Activated CD4-positive, alpha-beta T cell treated with anti-CD3 and anti-CD28 coated beads, Interleukin-2, amount 10 ng/mL, durations not matched to agents 7 days and 5 days (primary cell): ENCODE measurements around the gene ZMIZ1. TPM values are rescaled to one million over a fixed set of nuclear protein-coding genes. Genes with fewer than 3 reads are reported as not detected.
A peak's percentile ranks its signal among the peaks of the same experiment; 100 is the strongest.

Experiments
- CTCF ChIA-PET: fragments of 350-600 bp; sonication (Branson Sonifier 250); formaldehyde crosslinking; loops from one replicate; lab custom pipeline; 2021; ENCODE audit warnings: antibody characterized with exemption; lab: Charles Lee
- POLR2A ChIA-PET: fragments of 350-600 bp; sonication (Branson Sonifier 250); formaldehyde crosslinking; loops from one replicate; lab custom pipeline; 2021; ENCODE audit warnings: antibody characterized with exemption; lab: Charles Lee
- DNase-seq: peaks from one replicate; pipeline ENCODE4 v3.0.0-alpha.2; 2020
- H3K27ac Mint-ChIP-seq: one replicate; pipeline ENCODE4 v1.8.0; 2021; ENCODE audit warnings: mild to moderate bottlenecking, moderate library complexity, mixed read lengths
- H3K27me3 Mint-ChIP-seq: one replicate; pipeline ENCODE4 v1.8.0; 2021; ENCODE audit warnings: mixed read lengths
- H3K36me3 Mint-ChIP-seq: one replicate; pipeline ENCODE4 v1.8.0; 2021; ENCODE audit warnings: low read depth, mixed read lengths
- H3K4me1 Mint-ChIP-seq: one replicate; pipeline ENCODE4 v1.8.0; 2021; ENCODE audit warnings: mixed read lengths
- H3K4me3 Mint-ChIP-seq: one replicate; pipeline ENCODE4 v1.8.0; 2021; ENCODE audit warnings: mild to moderate bottlenecking, moderate library complexity, mixed read lengths
- H3K9me3 Mint-ChIP-seq: one replicate; pipeline ENCODE4 v1.8.0; 2021; ENCODE audit warnings: mixed read lengths
- total RNA-seq, 2 experiments: library from RNA; stranded (reverse); gene quantifications; one replicate each; pipeline ENCODE4 v1.2.3, GENCODE V29; 2021

Gene ZMIZ1
- total RNA-seq, 2 experiments from 2014 or later: 27.8 to 31.5 TPM

GRCh38 chr10:79190740-79191261, 122.0 kb downstream of the ZMIZ1 start:
- ChIA-PET POLR2A (no interaction called here), CTCF (interaction anchor here (0.6 to 2.0 kb wide), 3 partner anchors 16 to 271 kb away, joined by 3 to 6 read pairs (median 4); no protein-coding TSS in a partner anchor)
- peaks cover 2% of the 10 kb centered on the region for H3K4me1 Mint-ChIP-seq
- no peaks in the 10 kb centered on the region for H3K27me3 Mint-ChIP-seq
- H3K36me3 Mint-ChIP-seq: no peaks in the 10 kb centered on the region
- no peak overlapping the region for H3K4me3 Mint-ChIP-seq
- no peak for DNase-seq
- no peaks in the 10 kb centered on the region for H3K9me3 Mint-ChIP-seq
- H3K27ac Mint-ChIP-seq: no peak overlapping the region

- POLR2A ChIA-PET: no interaction called here
- Mint-ChIP-seq H3K4me3 (no peak overlapping the region), H3K9me3 (no peaks in the 10 kb centered on the region), H3K27ac (no peak overlapping the region), H3K27me3 (no peaks in the 10 kb centered on the region), H3K4me1 (peaks cover 2% of the 10 kb centered on the region), H3K36me3 (no peaks in the 10 kb centered on the region)
- DNase-seq: no peak
- CTCF ChIA-PET: interaction anchor here (2.0 kb wide), 1 partner anchor 18 kb away, joined by 6 read pairs; no protein-coding TSS in a partner anchor
These were observed 123.3 kb downstream of the ZMIZ1 start for GRCh38 chr10:79191951-79192676.

GRCh38 chr10:79192677-79193003, 123.9 kb downstream of the ZMIZ1 start:
- POLR2A ChIA-PET: no interaction called here
- H3K27ac Mint-ChIP-seq: no peak overlapping the region
- H3K27me3 Mint-ChIP-seq: no peaks in the 10 kb centered on the region
- CTCF ChIA-PET: interaction anchor here (2.0 kb wide), 1 partner anchor 18 kb away, joined by 6 read pairs; no protein-coding TSS in a partner anchor
- no peak for DNase-seq
- H3K36me3 Mint-ChIP-seq: no peaks in the 10 kb centered on the region
- peaks cover 2% of the 10 kb centered on the region for H3K4me1 Mint-ChIP-seq
- no peaks in the 10 kb centered on the region for H3K9me3 Mint-ChIP-seq
- H3K4me3 Mint-ChIP-seq: no peak overlapping the region

- no peaks in the 10 kb centered on the region for H3K27me3 Mint-ChIP-seq
- POLR2A ChIA-PET: no interaction called here
- H3K27ac Mint-ChIP-seq: no peak overlapping the region
- CTCF ChIA-PET: interaction anchor here (1.0 to 2.6 kb wide), 5 partner anchors 11 to 1147 kb away, joined by 3 to 17 read pairs (median 6); no protein-coding TSS in a partner anchor
- no peaks in the 10 kb centered on the region for H3K36me3 Mint-ChIP-seq
- DNase-seq: no peak
- no peaks in the 10 kb centered on the region for H3K9me3 Mint-ChIP-seq
- H3K4me1 Mint-ChIP-seq: peaks cover 2% of the 10 kb centered on the region
- H3K4me3 Mint-ChIP-seq: no peak overlapping the region
These were observed 125.1 kb downstream of the ZMIZ1 start for GRCh38 chr10:79193694-79194382.

GRCh38 chr10:79195091-79195923, 126.5 kb downstream of the ZMIZ1 start:
- Mint-ChIP-seq H3K9me3 (no peaks in the 10 kb centered on the region), H3K27ac (no peak overlapping the region), H3K27me3 (no peaks in the 10 kb centered on the region), H3K4me1 (peaks cover 2% of the 10 kb centered on the region), H3K4me3 (no peak overlapping the region), H3K36me3 (no peaks in the 10 kb centered on the region)
- DNase-seq: peak; percentile 76
- ChIA-PET POLR2A (no interaction called here), CTCF (interaction anchor here (0.6 to 2.8 kb wide), 37 partner anchors 8 to 1148 kb away, joined by 3 to 17 read pairs (median 4); no protein-coding TSS in a partner anchor)

GRCh38 chr10:79196470-79197461, 128.0 kb downstream of the ZMIZ1 start:
- no peak overlapping the region for H3K4me3 Mint-ChIP-seq
- H3K27ac Mint-ChIP-seq: no peak overlapping the region
- H3K36me3 Mint-ChIP-seq: no peaks in the 10 kb centered on the region
- peaks cover 2% of the 10 kb centered on the region for H3K4me1 Mint-ChIP-seq
- ChIA-PET POLR2A (no interaction called here), CTCF (interaction anchor here (0.6 to 2.8 kb wide), 17 partner anchors 7 to 1163 kb away, joined by 3 to 12 read pairs (median 4); no protein-coding TSS in a partner anchor)
- H3K27me3 Mint-ChIP-seq: no peaks in the 10 kb centered on the region
- peak; percentile 77 for DNase-seq
- H3K9me3 Mint-ChIP-seq: no peaks in the 10 kb centered on the region

- Mint-ChIP-seq H3K36me3 (no peaks in the 10 kb centered on the region), H3K27me3 (no peaks in the 10 kb centered on the region), H3K4me1 (peaks cover 2% of the 10 kb centered on the region), H3K27ac (no peak overlapping the region), H3K4me3 (no peak overlapping the region), H3K9me3 (no peaks in the 10 kb centered on the region)
- no peak for DNase-seq
- POLR2A ChIA-PET: no interaction called here
- CTCF ChIA-PET: interaction anchor here (0.6 to 0.9 kb wide), 2 partner anchors 540 to 1163 kb away, joined by 4 to 5 read pairs; no protein-coding TSS in a partner anchor
These were observed 128.8 kb downstream of the ZMIZ1 start for GRCh38 chr10:79197558-79197957.

GRCh38 chr10:79200346-79200745, 131.6 kb downstream of the ZMIZ1 start:
- Mint-ChIP-seq H3K36me3 (no peaks in the 10 kb centered on the region), H3K9me3 (no peaks in the 10 kb centered on the region), H3K4me3 (no peak overlapping the region), H3K4me1 (peaks cover 2% of the 10 kb centered on the region), H3K27me3 (no peaks in the 10 kb centered on the region), H3K27ac (no peak overlapping the region)
- DNase-seq: no peak
- CTCF ChIA-PET: no interaction called here
- POLR2A ChIA-PET: no interaction called here

- H3K4me3 Mint-ChIP-seq: no peak overlapping the region
- POLR2A ChIA-PET: no interaction called here
- H3K9me3 Mint-ChIP-seq: no peaks in the 10 kb centered on the region
- CTCF ChIA-PET: interaction anchor here (0.7 to 1.0 kb wide), 2 partner anchors 223 to 256 kb away, joined by 3 read pairs; no protein-coding TSS in a partner anchor
- no peaks in the 10 kb centered on the region for H3K27me3 Mint-ChIP-seq
- H3K4me1 Mint-ChIP-seq: no peaks in the 10 kb centered on the region
- DNase-seq: no peak
- H3K36me3 Mint-ChIP-seq: no peaks in the 10 kb centered on the region
- no peak overlapping the region for H3K27ac Mint-ChIP-seq
These were observed 132.9 kb downstream of the ZMIZ1 start for GRCh38 chr10:79201706-79202105.

- Mint-ChIP-seq H3K4me3 (no peak overlapping the region), H3K9me3 (no peaks in the 10 kb centered on the region)
These were observed 133.6 kb downstream of the ZMIZ1 start for GRCh38 chr10:79202188-79203013.

More at GRCh38 chr10:79202188-79203013, 133.6 kb downstream of the ZMIZ1 start:
- Mint-ChIP-seq H3K4me1 (no peaks in the 10 kb centered on the region), H3K36me3 (no peaks in the 10 kb centered on the region), H3K27ac (no peak overlapping the region), H3K27me3 (no peaks in the 10 kb centered on the region)
- DNase-seq: peak; percentile 28
- ChIA-PET POLR2A (no interaction called here), CTCF (interaction anchor here (0.6 to 1.7 kb wide), 7 partner anchors 10 to 1133 kb away, joined by 3 to 5 read pairs (median 3); no protein-coding TSS in a partner anchor)
